H1 (cell line): Measurements from ENCODE around the gene COL5A1. TPM values are rescaled to one million over a fixed set of nuclear protein-coding genes. Genes with fewer than 3 reads are reported as not detected.
A peak's percentile ranks its signal among the peaks of the same experiment; 100 is the strongest.

Experiments
- CTCF ChIA-PET: fragments of 300-600 bp; sonication (Branson Sonifier 250); formaldehyde crosslinking; loops from one replicate; lab custom pipeline; 2021; ENCODE audit not compliant: partially characterized antibody; lab: Charles Lee
- POLR2A ChIA-PET: fragments of 300-600 bp; sonication (Branson Sonifier 250); formaldehyde crosslinking; loops from one replicate; lab custom pipeline; 2021; ENCODE audit warnings: inconsistent platforms; ENCODE audit not compliant: partially characterized antibody; lab: Charles Lee
- DNase-seq, 2 experiments: peaks; one replicate each; pipeline versions ENCODE4 v3.0.0 to v3.0.0-alpha.2; 2010 to 2022; ENCODE audit warnings: low spot score in 2 of 2, low read depth in 1 of 2, mixed read lengths in 1 of 2
- FAIRE-seq: peaks from 2 replicates; lab custom pipeline; 2011; peaks lifted over from hg19 to GRCh38; lab: Jason Lieb, UNC
- H2AFZ ChIP-seq: 2 replicates; pipeline ENCODE4 v1.8.1; 2012; ENCODE audit warnings: low read length, inconsistent platforms
- H2AK5ac ChIP-seq: 2 replicates; pipeline ENCODE4 v1.6.1; 2013; ENCODE audit warnings: low read depth, low read length
- H2BK120ac ChIP-seq: replicated peaks from 2 replicates; pipeline ENCODE3; 2013; ENCODE audit warnings: low read depth, low read length, inconsistent platforms
- H2BK12ac ChIP-seq: 2 replicates; pipeline ENCODE4 v1.6.1; 2013; ENCODE audit warnings: low read depth, low read length
- H2BK15ac ChIP-seq: 2 replicates; pipeline ENCODE4 v1.6.1; 2013; ENCODE audit warnings: low read length
- H2BK20ac ChIP-seq: 2 replicates; pipeline ENCODE4 v1.6.1; 2013; ENCODE audit warnings: low read length
- H2BK5ac ChIP-seq: 2 replicates; pipeline ENCODE4 v1.6.1; 2013; ENCODE audit warnings: low read depth, low read length
- H3K14ac ChIP-seq: 2 replicates; pipeline ENCODE4 v1.6.1; 2013; ENCODE audit warnings: inconsistent platforms; ENCODE audit not compliant: insufficient read length
- H3K18ac ChIP-seq: 2 replicates; pipeline ENCODE4 v1.6.1; 2013; ENCODE audit warnings: low read length; ENCODE audit errors: extremely low read depth
- H3K23ac ChIP-seq: 2 replicates; pipeline ENCODE4 v1.6.1; 2013; ENCODE audit warnings: inconsistent platforms; ENCODE audit not compliant: insufficient read length
- H3K23me2 ChIP-seq: 2 replicates; pipeline ENCODE4 v1.6.1; 2013; ENCODE audit warnings: low read depth, low read length
- H3K27ac ChIP-seq: 2 replicates; pipeline ENCODE4 v1.6.1; 2011; ENCODE audit warnings: low read depth, low read length, inconsistent platforms
- H3K27me3 ChIP-seq, 4 experiments: replicated peaks in 1 of 4; 1 replicate in 1 of 4; 2 replicates in 3 of 4; pipeline versions ENCODE4 v1.6.1 to v1.8.1; 2011 to 2013; ENCODE audit warnings: low read length in 3 of 4, mild to moderate bottlenecking in 3 of 4, inconsistent platforms in 2 of 4, mixed read lengths in 2 of 4, moderate library complexity in 1 of 4; ENCODE audit not compliant: control insufficient read depth in 3 of 4, insufficient read depth in 3 of 4; ENCODE audit errors: extremely low read depth in 1 of 4
- H3K36me3 ChIP-seq, 4 experiments: 2 replicates each; pipeline versions ENCODE4 v1.6.1 to v1.8.1; 2011 to 2013; ENCODE audit warnings: mild to moderate bottlenecking in 4 of 4, low read length in 3 of 4, moderate library complexity in 2 of 4, control low read depth in 1 of 4, inconsistent platforms in 1 of 4; ENCODE audit not compliant: insufficient read depth in 4 of 4, control insufficient read depth in 2 of 4
- H3K4ac ChIP-seq: replicated peaks from 2 replicates; pipeline ENCODE3; 2013; ENCODE audit warnings: low read length, low read depth, mixed read lengths, inconsistent platforms; ENCODE audit not compliant: insufficient read length
- H3K4me1 ChIP-seq, 4 experiments: replicated peaks in 1 of 4; 1 replicate in 1 of 4; 2 replicates in 3 of 4; pipeline versions ENCODE4 v1.6.1 to v1.8.1; 2011 to 2013; ENCODE audit warnings: low read length in 3 of 4, inconsistent platforms in 2 of 4, mixed read lengths in 1 of 4; ENCODE audit not compliant: insufficient read depth in 4 of 4, control insufficient read depth in 3 of 4
- H3K4me2 ChIP-seq, 2 experiments: 2 replicates each; pipeline versions ENCODE4 v1.6.1 to v1.8.1; 2011 to 2013; ENCODE audit warnings: low read depth in 2 of 2, low read length in 2 of 2, control low read depth in 1 of 2, inconsistent platforms in 1 of 2, mild to moderate bottlenecking in 1 of 2; ENCODE audit not compliant: insufficient read depth in 1 of 2
- H3K4me3 ChIP-seq, 4 experiments: fragments of 200-600, 300-600 bp in 1 of 4; sonication (generic), shearing (Covaris generic), sonication (Bioruptor Twin) in 1 of 4; 2 replicates each; pipeline versions ENCODE4 v1.5.1 to v1.8.1; 2011 to 2016; ENCODE audit warnings: low read length in 4 of 4, low read depth in 3 of 4, control low read depth in 2 of 4, inconsistent platforms in 2 of 4, mild to moderate bottlenecking in 2 of 4, mixed read lengths in 1 of 4, moderate library complexity in 1 of 4; ENCODE audit not compliant: insufficient read depth in 2 of 4; ENCODE audit errors: extremely low read depth in 1 of 4
- H3K56ac ChIP-seq: replicated peaks from 2 replicates; pipeline ENCODE3; 2013; ENCODE audit warnings: low read depth, mild to moderate bottlenecking, mixed read lengths, low read length, inconsistent platforms; ENCODE audit not compliant: insufficient read length
- H3K79me1 ChIP-seq: 2 replicates; pipeline ENCODE4 v1.6.1; 2013; ENCODE audit warnings: low read depth, low read length, control low read depth
- H3K79me2 ChIP-seq, 2 experiments: 2 replicates each; pipeline versions ENCODE4 v1.6.1 to v1.8.1; 2012 to 2013; ENCODE audit warnings: low read length in 2 of 2, mild to moderate bottlenecking in 2 of 2, inconsistent platforms in 1 of 2; ENCODE audit not compliant: insufficient read depth in 2 of 2, control insufficient read depth in 1 of 2
- H3K9ac ChIP-seq, 4 experiments: replicated peaks in 1 of 4; 1 replicate in 1 of 4; 2 replicates in 3 of 4; pipeline versions ENCODE4 v1.6.1 to v1.8.1; 2011 to 2013; ENCODE audit warnings: low read depth in 3 of 4, low read length in 3 of 4, control low read depth in 2 of 4, mild to moderate bottlenecking in 2 of 4, moderate library complexity in 2 of 4, inconsistent platforms in 1 of 4; ENCODE audit errors: extremely low read depth in 1 of 4
- H3K9me3 ChIP-seq, 2 experiments: 2 replicates each; pipeline versions ENCODE4 v1.6.1 to v1.8.1; 2012 to 2013; ENCODE audit warnings: mild to moderate bottlenecking in 2 of 2, moderate library complexity in 2 of 2, control low read depth in 1 of 2, inconsistent platforms in 1 of 2, low read depth in 1 of 2, low read length in 1 of 2, mixed read lengths in 1 of 2; ENCODE audit not compliant: insufficient read depth in 2 of 2
- H4K20me1 ChIP-seq, 2 experiments: replicated peaks in 1 of 2; 2 replicates each; pipeline versions ENCODE3 to v1.8.1; 2011 to 2013; ENCODE audit warnings: inconsistent platforms in 2 of 2, low read length in 2 of 2, mild to moderate bottlenecking in 1 of 2; ENCODE audit not compliant: insufficient read depth in 2 of 2, control insufficient read depth in 1 of 2
- H4K5ac ChIP-seq: 2 replicates; pipeline ENCODE4 v1.6.1; 2013; ENCODE audit warnings: low read length, low read depth, mixed read lengths, inconsistent platforms; ENCODE audit not compliant: insufficient read length
- H4K8ac ChIP-seq: 2 replicates; pipeline ENCODE4 v1.8.0; 2013; ENCODE audit warnings: mild to moderate bottlenecking, moderate library complexity, low read length, inconsistent platforms; ENCODE audit not compliant: insufficient read depth; ENCODE audit errors: extremely low read depth
- H4K91ac ChIP-seq: replicated peaks from 2 replicates; pipeline ENCODE3; 2013; ENCODE audit warnings: low read length, mixed read lengths, inconsistent platforms; ENCODE audit not compliant: insufficient read length
- TCF12 ChIP-seq: IDR thresholded peaks from 2 replicates; pipeline ENCODE4 v1.6.1; 2011; ENCODE audit warnings: low read depth, mild to moderate bottlenecking, low read length
- WGBS, 2 experiments: shearing (Covaris generic) in 1 of 2; methylation state at CpG; one replicate each; pipeline versions ENCODE4 v1.1.6 to v1.1.7; 2013 to 2015; ENCODE audit warnings: low lambda C conversion rate in 2 of 2, mixed read lengths in 2 of 2, inconsistent platforms in 1 of 2, low coverage in 1 of 2, missing lambda C conversion rate in 1 of 2; ENCODE audit not compliant: insufficient replicate concordance in 2 of 2, insufficient coverage in 1 of 2, insufficient read length in 1 of 2; ENCODE audit errors: extremely low coverage in 1 of 2, missing lambda C conversion rate in 1 of 2; 5-methylcytosine and 5-hydroxymethylcytosine counted together
- polyA plus RNA-seq, 7 experiments: library from polyadenylated mRNA; depleted of rRNA in 3 of 7; stranded (reverse) in 5 of 7; unstranded in 2 of 7; fragments of >200 nt in 5 of 7; fragments of 200-250 nt in 2 of 7; gene quantifications; 1 replicate in 5 of 7; 2 replicates in 1 of 7; 4 replicates in 1 of 7; pipeline versions ENCODE4 v1.2.1 to v1.2.3, GENCODE V29; 2011 to 2013; ENCODE audit warnings: missing spikeins in 2 of 7, mixed read lengths in 2 of 7
- total RNA-seq: library from RNA; stranded (reverse); fragmentation: NEBNext Ultra II Directional; extraction: Animal tissue kit (Norgen Biotek cat#: 25700); gene quantifications from 2 replicates; pipeline ENCODE4 v1.2.1, GENCODE V29; 2021

COL5A1 gene
- total and polyA plus RNA-seq, 2 of the 8 experiments (the other 6 are each of a cell fraction or from before 2014, with no cell fraction given), result 3.8 to 12.0 TPM

DNA sequence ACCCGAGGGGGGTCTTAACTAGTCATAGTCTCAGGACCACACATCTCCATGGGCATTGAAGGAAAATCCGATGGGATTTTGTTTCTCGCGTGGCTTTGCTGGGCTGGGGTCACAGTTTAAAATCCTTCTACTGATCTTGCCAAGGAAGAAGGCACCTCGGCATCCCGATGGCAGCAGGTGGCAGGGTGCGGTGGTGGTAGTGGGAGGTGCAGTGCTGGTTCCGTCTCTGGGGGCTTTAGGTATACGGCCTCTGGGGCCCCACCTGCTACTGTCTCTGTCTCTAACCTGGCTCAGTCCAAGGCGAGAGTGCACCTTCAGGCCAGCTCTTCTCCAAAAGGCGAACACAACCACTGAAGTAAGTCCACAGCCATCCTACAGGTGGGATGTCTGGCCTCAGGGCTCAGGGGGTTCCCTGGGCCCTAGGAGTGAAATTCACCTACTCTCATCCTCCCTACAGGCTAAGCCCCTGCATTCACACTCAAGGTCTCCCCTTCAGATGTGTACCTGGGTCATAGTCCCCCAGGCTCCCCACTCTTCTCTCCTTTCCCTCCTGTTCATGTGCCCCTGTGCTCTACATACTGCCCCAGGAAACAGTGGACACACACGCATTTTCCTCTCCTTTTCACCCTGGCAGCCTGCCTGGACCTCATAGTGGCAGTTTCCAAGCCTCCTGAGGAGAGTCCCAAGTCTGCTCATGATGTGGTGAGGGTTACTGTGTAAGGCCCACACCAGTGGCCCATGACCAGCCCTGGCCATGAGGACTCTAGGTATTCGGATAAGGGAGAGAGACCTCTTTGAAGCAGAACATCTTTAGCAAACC is 238.3 kb downstream of the COL5A1 start:
- no peak overlapping the region for H4K8ac ChIP-seq
- CTCF ChIA-PET, result no interaction called here
- no peak overlapping the region for H3K14ac ChIP-seq
- no peaks in the 10 kb centered on the region for H3K9me3 ChIP-seq
- no peak overlapping the region for H3K56ac ChIP-seq
- H3K4me2 ChIP-seq, result no peak overlapping the region
- no peak overlapping the region for H4K5ac ChIP-seq
- no peaks in the 10 kb centered on the region for H3K79me2 ChIP-seq
- H3K18ac ChIP-seq, result no peak overlapping the region
- H3K27ac ChIP-seq, result no peak overlapping the region
- no peak overlapping the region for H2AFZ ChIP-seq
- H4K91ac ChIP-seq, result no peak overlapping the region
- TF ChIP-seq TCF12, result no peak
- TF ChIP-seq, all 59 proteins: peak for 0
- FAIRE-seq, result no peak
- Histone ChIP-seq H3K79me1 (no peaks in the 10 kb centered on the region), H2BK12ac (no peak overlapping the region), H3K4me3 (no peak overlapping the region), H2BK20ac (no peak overlapping the region), H2BK15ac (no peak overlapping the region), H3K9ac (no peak overlapping the region), H3K4ac (no peak overlapping the region), H3K23me2 (no peaks in the 10 kb centered on the region; the same call in 1 of the 2 replicates), H3K23ac (no peak overlapping the region), H2BK5ac (no peak overlapping the region), H2AK5ac (no peak overlapping the region), H3K27me3 (no peaks in the 10 kb centered on the region), H3K4me1 (no peaks in the 10 kb centered on the region), H4K20me1 (no peaks in the 10 kb centered on the region), H2BK120ac (no peak overlapping the region), H3K36me3 (no peaks in the 10 kb centered on the region)
- DNase-seq, result peak in 1 of 2 experiments; percentile 17
- WGBS, 2 experiments, result 90% methylated on average over 13 of the region's 13 CpGs; no CpG with 5 or more reads in 1 of the 2 experiments
- POLR2A ChIA-PET, result no interaction called here
